Adrenal gland (tissue), 5 donors: ENCODE measurements around the gene DNHD1.

ENCODE experiments used
- CTCF ChIP-seq, 6 experiments: fragments of 450-650 bp in 4 of 6; fragments of 200-600 bp in 2 of 6; sonication (generic) in 1 of 6; IDR thresholded peaks; 1 replicate in 5 of 6; 2 replicates in 1 of 6; pipeline versions ENCODE4 v1.5.1 to v1.8.0; 2016 to 2021; ENCODE audit warnings: antibody characterized with exemption in 6 of 6, mild to moderate bottlenecking in 2 of 6, moderate library complexity in 1 of 6
- POLR2A ChIP-seq, 2 donors: fragments of 450-650 bp; IDR thresholded peaks; one replicate each; pipeline ENCODE4 v1.6.1; 2017; ENCODE audit warnings: antibody characterized with exemption in 2 of 2, mild to moderate bottlenecking in 2 of 2, moderate library complexity in 1 of 2
- donor health status: DM: no; HTN: no; CAD: no.

- TF ChIP-seq CTCF (IDR thresholded peaks at IDR 0.05) (no peak), POLR2A (IDR thresholded peaks at IDR 0.05) (no peak)
Observed at GRCh38 chr11:6598555-6598954, 101.5 kb downstream of the DNHD1 start.
